ENCODE results near the gene TUBGCP6.
"Not testable (repeated sequence)": the region's sequence is repeated elsewhere in the genome, so short reads cannot be mapped to it uniquely, and the experiment has no call there.

Gene TUBGCP6

GRCh38 chr22:50207383-50208140 is 37.3 kb downstream of the TUBGCP6 start:
- DNase-seq (ENCODE audit: insufficient read length, low spot score) (no peak), FAIRE-seq (no peak)
- TF ChIP-seq SPI1 (IDR thresholded peaks at IDR 0.05; ENCODE audit: low read depth, low read length) (no peak), TAF1 (IDR thresholded peaks at IDR 0.05; ENCODE audit: low read depth, low read length) (no peak), POLR2AphosphoS5 (IDR thresholded peaks at IDR 0.05; ENCODE audit: low read depth, low read length) (no peak), POU2F2 (IDR thresholded peaks at IDR 0.05; ENCODE audit: low read depth, low read length) (no peak), POLR2A (IDR thresholded peaks at IDR 0.05; ENCODE audit: low read depth, low read length) (no peak)

GRCh38 chr22:50206599-50206998 is 38.2 kb downstream of the TUBGCP6 start:
- DNase-seq (ENCODE audit: insufficient read length, low spot score) (no peak), FAIRE-seq (no peak)
- TF ChIP-seq PAX5 (IDR thresholded peaks at IDR 0.05; ENCODE audit: insufficient read depth, low read length, severe bottlenecking) (no peak), SPI1 (IDR thresholded peaks at IDR 0.05; ENCODE audit: low read depth, low read length) (no peak), POLR2AphosphoS5 (IDR thresholded peaks at IDR 0.05; ENCODE audit: low read depth, low read length) (no peak), TAF1 (IDR thresholded peaks at IDR 0.05; ENCODE audit: low read depth, low read length) (no peak), POU2F2 (IDR thresholded peaks at IDR 0.05; ENCODE audit: low read depth, low read length) (no peak), POLR2A (IDR thresholded peaks at IDR 0.05; ENCODE audit: low read depth, low read length) (no peak)

DNA sequence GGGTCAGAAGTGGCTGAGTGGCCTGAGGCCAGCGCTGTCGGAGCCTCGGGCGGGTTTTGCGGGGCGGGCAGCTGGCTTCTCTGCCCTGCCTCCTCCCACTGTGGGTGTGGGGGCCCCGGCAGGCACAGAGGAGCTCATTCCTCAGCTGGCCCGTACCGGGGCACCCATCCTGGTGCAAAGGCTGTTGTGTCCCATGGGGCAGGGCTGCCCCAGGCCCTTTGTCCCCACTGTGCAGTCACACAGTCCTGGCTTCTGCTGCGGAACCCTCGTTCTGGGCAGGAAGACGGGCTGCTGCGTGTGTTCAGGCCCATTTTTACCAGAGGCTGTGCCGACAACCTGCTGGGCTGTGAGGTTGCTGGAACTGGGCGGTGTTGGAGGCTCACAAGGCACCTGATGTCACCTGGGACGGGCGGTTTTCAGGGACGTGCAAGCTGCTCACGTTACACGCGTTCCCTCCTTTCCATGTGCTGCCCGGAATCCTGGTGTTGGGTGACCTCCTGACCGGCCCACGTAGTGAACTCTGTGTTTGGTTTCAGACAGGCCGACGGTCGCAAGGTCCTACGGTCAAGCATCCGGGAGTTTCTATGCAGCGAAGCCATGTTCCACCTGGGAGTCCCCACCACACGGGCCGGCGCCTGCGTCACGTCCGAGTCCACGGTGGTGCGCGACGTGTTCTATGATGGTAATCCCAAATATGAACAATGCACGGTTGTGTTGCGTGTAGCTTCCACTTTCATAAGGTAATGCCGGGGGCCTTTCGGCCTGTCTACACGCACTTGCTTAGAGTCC is 38.8 kb downstream of the TUBGCP6 start:
- no peak for FAIRE-seq
- TF ChIP-seq SPI1 (IDR thresholded peaks at IDR 0.05; ENCODE audit: low read depth, low read length): no peak
- DNase-seq (ENCODE audit: insufficient read length, low spot score): no peak

- peak; percentile 31 for FAIRE-seq
These were observed 39.8 kb downstream of the TUBGCP6 start for GRCh38 chr22:50204998-50205397.

GRCh38 chr22:50204571-50204970 is 40.3 kb downstream of the TUBGCP6 start:
- DNase-seq (ENCODE audit: insufficient read length, low spot score) (no peak), FAIRE-seq (peak; percentile 31)
- TF ChIP-seq POU2F2 (IDR thresholded peaks at IDR 0.05; ENCODE audit: low read depth, low read length) (no peak), PAX5 (IDR thresholded peaks at IDR 0.05; ENCODE audit: insufficient read depth, low read length, severe bottlenecking) (no peak), TAF1 (IDR thresholded peaks at IDR 0.05; ENCODE audit: low read depth, low read length) (no peak), SPI1 (IDR thresholded peaks at IDR 0.05; ENCODE audit: low read depth, low read length) (no peak), POLR2AphosphoS5 (IDR thresholded peaks at IDR 0.05; ENCODE audit: low read depth, low read length) (no peak), POLR2A (IDR thresholded peaks at IDR 0.05; ENCODE audit: low read depth, low read length) (no peak)

More at GRCh38 chr22:50204998-50205397, 39.8 kb downstream of the TUBGCP6 start:
- DNase-seq (ENCODE audit: insufficient read length, low spot score): not testable (repeated sequence)

- TF ChIP-seq POLR2AphosphoS5 (IDR thresholded peaks at IDR 0.05; ENCODE audit: low read depth, low read length): no peak
- TF ChIP-seq POU2F2 (IDR thresholded peaks at IDR 0.05; ENCODE audit: low read depth, low read length): no peak
- TF ChIP-seq TAF1 (IDR thresholded peaks at IDR 0.05; ENCODE audit: low read depth, low read length): no peak
- no peak for TF ChIP-seq POLR2A (IDR thresholded peaks at IDR 0.05; ENCODE audit: low read depth, low read length)
- no peak for TF ChIP-seq SPI1 (IDR thresholded peaks at IDR 0.05; ENCODE audit: low read depth, low read length)
- TF ChIP-seq PAX5 (IDR thresholded peaks at IDR 0.05; ENCODE audit: insufficient read depth, low read length, severe bottlenecking): no peak
- peak; percentile 26 for FAIRE-seq
These were observed 41.5 kb downstream of the TUBGCP6 start for GRCh38 chr22:50203288-50203687.

GRCh38 chr22:50202130-50202666 is 42.6 kb downstream of the TUBGCP6 start:
- FAIRE-seq: no peak
- no peak for DNase-seq (ENCODE audit: insufficient read length, low spot score)
- TF ChIP-seq POLR2AphosphoS5 (IDR thresholded peaks at IDR 0.05; ENCODE audit: low read depth, low read length) (no peak), PAX5 (IDR thresholded peaks at IDR 0.05; ENCODE audit: insufficient read depth, low read length, severe bottlenecking) (no peak), POLR2A (IDR thresholded peaks at IDR 0.05; ENCODE audit: low read depth, low read length) (no peak), POU2F2 (IDR thresholded peaks at IDR 0.05; ENCODE audit: low read depth, low read length) (no peak), TAF1 (IDR thresholded peaks at IDR 0.05; ENCODE audit: low read depth, low read length) (no peak), SPI1 (IDR thresholded peaks at IDR 0.05; ENCODE audit: low read depth, low read length) (no peak)

More at GRCh38 chr22:50203288-50203687, 41.5 kb downstream of the TUBGCP6 start:
- DNase-seq (ENCODE audit: insufficient read length, low spot score): no peak

DNA sequence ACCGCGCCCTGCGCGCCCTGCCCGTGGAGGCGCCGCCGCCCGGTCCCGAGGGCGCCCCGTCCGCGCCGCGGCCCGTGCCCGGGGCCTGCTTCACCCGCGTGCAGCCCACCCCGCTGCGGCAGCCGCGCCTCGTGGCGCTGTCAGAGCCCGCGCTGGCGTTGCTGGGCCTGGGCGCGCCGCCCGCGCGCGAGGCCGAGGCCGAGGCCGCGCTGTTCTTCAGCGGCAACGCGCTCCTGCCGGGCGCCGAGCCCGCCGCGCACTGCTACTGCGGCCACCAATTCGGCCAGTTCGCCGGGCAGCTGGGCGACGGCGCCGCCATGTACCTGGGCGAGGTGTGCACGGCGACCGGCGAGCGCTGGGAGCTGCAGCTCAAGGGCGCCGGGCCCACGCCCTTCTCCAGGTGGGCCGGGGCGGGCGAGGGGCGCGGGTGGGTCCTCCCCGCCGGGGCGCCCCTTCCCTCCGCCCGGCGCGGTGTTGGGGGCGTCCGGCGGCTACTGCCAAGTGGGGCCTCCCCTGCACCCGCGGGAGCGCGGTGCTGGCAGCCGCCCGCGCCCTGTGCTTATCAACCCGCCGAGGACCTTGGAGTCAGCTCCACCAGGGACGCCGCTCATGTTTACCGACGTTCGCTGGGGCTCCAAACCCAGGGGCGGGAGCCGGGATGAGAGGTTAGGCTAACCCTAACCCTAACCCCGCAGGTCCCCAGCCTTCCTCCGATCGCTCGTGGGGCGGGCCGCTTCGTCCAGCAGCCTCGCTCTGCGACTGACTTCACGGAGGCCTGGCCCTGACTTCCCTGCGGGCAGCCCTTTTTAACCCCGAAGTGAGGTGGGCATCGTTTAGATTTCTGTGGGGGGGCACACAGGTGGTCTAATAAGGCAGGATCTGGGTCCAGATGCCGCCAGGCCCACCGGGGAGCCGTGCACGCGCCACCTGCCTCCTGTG is 43.4 kb downstream of the TUBGCP6 start:
- DNase-seq (ENCODE audit: insufficient read length, low spot score) (no peak), FAIRE-seq (no peak)
- TF ChIP-seq POU2F2 (IDR thresholded peaks at IDR 0.05; ENCODE audit: low read depth, low read length) (no peak), PAX5 (IDR thresholded peaks at IDR 0.05; ENCODE audit: insufficient read depth, low read length, severe bottlenecking) (no peak), TAF1 (IDR thresholded peaks at IDR 0.05; ENCODE audit: low read depth, low read length) (no peak), SPI1 (IDR thresholded peaks at IDR 0.05; ENCODE audit: low read depth, low read length) (no peak)

DNA sequence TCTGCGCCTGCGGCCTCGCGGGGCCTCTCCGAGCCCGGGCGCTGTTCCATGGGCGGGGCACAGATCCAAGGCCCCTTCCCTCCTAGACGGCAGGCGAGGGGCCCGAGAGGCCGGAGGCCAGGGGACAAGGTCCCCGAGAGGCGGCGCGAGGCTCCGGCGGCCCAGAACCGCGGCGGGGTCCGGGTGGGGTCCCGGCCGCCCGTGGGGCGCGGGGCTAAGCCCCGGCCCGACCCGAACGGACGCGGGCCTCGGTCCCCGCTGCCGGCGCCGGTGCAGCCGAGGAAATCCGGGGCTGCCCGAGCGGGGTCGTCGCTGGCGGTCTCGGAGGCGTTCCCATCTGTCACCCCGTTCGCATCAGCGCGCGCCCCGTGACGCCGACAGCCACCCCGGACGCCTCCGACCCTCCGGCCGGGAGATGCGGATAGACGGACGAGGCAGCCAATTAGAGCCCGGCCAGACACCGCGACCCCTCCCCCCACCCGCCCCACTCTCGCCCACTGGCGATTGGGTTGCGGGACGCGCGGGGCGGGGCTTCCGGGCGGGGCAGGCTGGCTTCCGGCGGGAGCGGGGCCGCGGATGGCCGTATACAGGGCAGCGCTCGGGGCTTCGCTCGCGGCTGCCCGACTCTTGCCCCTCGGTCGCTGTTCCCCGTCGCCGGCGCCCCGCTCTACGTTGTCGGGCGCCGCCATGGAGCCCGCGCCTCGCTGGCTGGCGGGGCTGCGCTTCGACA is 44.2 kb downstream of the TUBGCP6 start, which contains the start of gene SELENOO:
Gene SELENOO, plus strand, starts transcription at position 551 of the 730 bp plus-strand sequence. Its CDS starts 26 bp downstream, at position 577.
- TF ChIP-seq TAF1 (IDR thresholded peaks at IDR 0.05; ENCODE audit: low read depth, low read length): no peak
- no peak for TF ChIP-seq PAX5 (IDR thresholded peaks at IDR 0.05; ENCODE audit: insufficient read depth, low read length, severe bottlenecking)
- no peak for TF ChIP-seq POLR2AphosphoS5 (IDR thresholded peaks at IDR 0.05; ENCODE audit: low read depth, low read length)
- no peak for TF ChIP-seq SPI1 (IDR thresholded peaks at IDR 0.05; ENCODE audit: low read depth, low read length)
- TF ChIP-seq POU2F2 (IDR thresholded peaks at IDR 0.05; ENCODE audit: low read depth, low read length): no peak
- TF ChIP-seq POLR2A (IDR thresholded peaks at IDR 0.05; ENCODE audit: low read depth, low read length): no peak
- peak; percentile 96 for FAIRE-seq
- DNase-seq (ENCODE audit: insufficient read length, low spot score): peak; percentile 100
